HG03108 (cell line): Measurements from ENCODE around the gene RPS19BP1.
"Not testable (repeated sequence)": the region's sequence is repeated elsewhere in the genome, so short reads cannot be mapped to it uniquely, and the experiment has no call there.

Experiments used
- ATAC-seq: cut with Tn5 transposase; IDR thresholded peaks from one replicate; pipeline ENCODE4 v1.9.1; 2021; ENCODE audit warnings: moderate library complexity; ENCODE audit not compliant: unreplicated experiment

Gene RPS19BP1

DNA sequence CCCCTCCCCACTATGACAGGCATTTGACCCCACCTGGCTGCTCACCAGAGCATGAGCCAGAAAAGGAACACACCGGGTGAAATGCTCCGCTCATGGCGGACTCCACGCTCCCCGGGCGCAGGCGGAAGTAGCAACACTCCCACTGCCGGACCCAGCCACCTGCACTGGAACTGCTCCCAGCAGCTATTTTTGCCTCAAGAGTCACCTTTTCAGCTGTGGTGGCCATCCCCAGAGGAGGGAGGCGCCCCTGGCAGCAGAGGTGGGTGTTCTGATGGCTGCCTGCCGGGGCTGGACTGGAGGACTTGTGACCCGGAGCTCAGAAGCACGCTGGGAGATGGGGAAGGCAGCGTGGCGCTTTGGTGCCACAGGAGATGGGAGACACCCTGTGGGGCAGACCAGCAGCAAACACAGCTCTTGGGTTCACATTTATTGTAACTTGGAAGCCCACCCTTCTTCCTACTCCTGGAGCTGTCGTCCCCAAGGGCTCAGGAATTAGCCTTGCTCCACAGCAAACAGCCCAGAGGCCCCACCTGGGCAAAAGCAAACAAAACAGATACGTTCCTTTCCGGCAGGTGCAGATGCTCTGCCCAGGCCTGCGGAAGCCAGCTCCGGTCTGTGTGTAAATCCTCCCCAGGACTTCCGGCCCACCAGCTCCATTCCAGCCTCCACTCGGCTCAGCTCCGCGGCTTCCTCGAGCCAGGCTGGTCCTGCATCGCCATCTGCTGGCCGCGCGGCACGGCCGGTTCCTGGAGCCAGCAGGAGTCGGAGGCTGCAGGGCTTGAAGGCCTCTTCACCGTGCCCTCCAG is 3.7 kb downstream of the RPS19BP1 start:
- peak; percentile 22 for ATAC-seq

DNA sequence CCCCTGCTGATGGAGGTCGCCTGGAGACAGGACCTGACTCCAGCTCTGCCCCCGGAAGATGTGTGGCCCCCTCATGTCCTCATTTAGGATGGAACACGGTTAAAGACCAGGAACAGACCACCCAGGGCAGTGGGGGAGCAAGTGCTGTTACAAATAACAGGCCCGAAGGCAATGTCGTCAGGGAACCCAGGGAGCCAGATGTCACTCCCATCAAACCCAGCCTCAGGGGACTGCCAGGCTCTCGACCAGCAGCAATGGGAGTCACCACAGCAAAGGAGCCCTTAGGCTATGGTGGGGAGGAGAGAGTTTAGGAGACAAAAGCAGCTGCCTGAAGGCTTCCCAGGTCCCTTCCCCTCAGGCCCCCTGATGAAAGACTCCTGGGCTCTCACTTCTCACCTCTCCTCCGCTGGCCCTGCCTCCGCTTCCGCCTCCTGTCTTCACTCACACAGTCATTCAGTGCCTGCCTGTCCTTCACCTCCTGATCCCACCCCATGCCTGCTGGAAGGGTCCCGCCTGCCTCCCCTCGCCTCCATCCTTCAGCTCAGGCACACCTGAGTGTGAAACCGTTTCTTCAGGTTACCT is 4.4 kb downstream of the RPS19BP1 start:
- no peak for ATAC-seq

DNA sequence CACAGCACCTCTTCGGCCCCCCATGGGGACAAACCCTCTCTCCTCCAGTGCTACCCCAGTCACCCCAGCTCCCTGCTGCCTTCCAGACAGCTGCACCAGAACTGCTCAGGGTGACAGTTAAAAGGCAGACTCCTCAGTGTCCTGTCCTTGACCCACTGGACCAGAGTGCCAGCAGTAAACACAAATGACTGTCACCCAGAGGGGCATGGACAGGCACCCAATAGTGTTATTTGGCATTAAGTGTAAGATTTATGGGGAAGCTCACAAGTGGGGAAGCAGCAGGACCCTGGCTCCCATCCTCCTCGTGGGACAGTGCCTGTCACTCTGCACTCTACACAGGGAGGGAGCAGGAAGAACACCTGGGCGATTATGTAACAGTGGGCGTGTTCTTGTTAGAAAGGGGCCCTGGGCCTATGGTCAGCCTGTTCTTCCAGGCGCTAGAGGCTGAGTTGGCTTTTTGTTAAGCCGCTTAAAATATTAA is 5.0 kb downstream of the RPS19BP1 start:
- no peak for ATAC-seq

DNA sequence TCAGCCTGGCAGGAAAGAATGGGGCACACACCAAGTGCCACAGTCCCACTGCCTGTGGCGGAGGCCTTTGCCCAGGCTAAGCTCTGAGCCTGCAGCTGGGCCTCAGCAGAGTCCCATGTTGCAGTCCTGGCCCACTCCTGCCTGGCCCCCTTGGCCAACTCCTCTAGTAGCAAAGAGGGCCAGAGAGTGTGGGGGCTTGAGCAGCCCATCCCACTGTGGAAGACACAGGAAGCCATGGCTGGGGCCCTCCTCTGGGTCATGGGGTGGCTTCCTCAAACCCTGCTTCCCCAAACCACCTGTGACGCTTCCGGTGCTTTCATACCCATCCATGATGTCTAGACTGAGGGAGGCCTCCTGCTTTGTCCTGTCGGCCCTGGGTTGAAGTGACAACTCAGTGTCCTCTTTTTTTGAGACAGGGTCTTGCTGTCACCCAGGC is 5.8 kb downstream of the RPS19BP1 start:
- ATAC-seq: no peak

DNA sequence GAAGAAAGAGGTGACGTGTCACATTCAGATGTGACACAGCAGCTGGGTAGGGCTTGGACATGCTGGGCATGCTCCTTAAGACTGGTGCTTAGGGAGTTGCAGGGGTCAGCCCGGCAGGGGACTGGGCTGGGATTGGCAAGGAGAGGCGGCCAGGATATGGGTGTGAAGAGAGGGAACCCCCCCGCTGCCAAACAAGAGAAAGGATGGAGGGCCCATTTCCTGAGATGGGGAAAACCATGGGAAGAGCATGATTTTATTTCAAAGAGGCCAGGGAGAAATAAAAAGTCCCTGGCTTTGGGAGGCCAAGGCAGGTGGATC is 6.9 kb downstream of the RPS19BP1 start:
- ATAC-seq: no peak

DNA sequence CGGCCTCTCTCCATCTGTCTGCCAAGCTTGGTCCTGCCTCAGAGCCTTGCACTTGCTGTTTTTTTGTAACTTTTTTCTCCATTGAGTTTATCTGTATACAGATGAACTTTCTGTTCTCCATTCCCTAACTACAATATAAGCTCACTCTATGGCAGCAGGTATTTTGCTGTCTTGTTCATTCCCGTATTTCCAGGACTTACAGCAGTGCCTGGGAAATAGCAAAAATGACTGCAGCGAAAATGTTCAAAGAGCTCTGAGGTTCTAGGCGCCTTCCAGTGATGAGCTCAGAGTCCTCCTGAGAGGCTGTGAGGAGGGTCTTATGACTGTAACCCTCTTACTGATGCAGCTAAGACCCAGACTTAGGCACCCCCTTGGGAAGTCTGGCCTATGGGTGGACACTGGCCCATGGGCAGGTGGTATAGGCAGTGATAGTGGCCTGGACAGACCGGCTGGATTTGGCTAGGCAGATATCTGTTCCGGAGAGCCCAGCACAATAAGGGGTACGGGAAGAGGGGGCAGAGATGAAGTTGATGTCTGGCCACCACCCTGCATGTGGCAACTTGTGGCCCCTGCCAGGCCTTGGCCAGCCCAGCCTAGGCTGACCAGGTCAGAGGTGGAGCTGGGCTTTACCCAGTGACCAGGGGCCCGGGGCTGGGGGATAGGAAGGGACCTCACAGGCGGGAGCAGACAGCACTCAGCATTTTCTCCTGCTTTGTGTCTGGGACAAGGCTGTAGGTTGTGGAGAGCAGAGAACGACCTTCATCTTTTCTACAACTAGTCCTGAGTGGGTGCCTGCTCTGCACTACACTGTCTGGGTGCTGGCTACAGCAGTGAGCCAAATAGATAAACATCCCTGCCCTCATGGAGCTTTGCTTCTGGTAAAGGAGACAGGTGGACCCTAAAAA is 7.5 kb downstream of the RPS19BP1 start:
- ATAC-seq: no peak

DNA sequence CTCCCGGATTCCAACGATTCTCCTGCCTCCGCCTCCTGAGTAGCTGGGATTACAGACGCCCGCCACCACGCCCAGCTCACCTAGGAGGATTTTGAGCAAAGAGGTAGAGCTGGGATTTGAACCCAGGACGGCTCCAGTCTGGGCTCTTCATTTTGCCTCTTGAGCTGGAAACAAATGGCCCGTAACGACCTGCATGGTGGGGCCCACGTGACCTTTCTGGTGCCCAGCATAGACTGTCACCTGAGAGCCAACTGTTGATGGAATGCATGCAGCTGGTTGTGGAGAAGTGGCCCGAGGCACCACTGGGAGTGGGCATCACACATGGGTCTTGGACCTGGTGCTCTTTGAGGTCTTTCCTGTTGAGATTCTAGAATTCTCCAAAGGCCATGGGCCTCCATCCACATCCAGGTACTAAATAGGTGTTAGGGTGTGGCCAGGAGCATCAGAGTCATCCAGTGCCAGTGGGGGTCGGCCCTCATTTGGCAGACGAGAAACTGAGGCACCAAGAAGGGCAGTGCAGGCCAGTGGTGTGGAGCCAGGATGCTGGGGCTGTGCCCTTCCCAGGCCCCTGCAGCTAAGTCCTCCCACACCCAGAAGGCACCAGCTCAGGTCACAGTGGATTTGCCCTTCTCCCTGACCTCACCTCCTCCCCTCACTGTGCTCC is 8.3 kb downstream of the RPS19BP1 start:
- no peak for ATAC-seq

DNA sequence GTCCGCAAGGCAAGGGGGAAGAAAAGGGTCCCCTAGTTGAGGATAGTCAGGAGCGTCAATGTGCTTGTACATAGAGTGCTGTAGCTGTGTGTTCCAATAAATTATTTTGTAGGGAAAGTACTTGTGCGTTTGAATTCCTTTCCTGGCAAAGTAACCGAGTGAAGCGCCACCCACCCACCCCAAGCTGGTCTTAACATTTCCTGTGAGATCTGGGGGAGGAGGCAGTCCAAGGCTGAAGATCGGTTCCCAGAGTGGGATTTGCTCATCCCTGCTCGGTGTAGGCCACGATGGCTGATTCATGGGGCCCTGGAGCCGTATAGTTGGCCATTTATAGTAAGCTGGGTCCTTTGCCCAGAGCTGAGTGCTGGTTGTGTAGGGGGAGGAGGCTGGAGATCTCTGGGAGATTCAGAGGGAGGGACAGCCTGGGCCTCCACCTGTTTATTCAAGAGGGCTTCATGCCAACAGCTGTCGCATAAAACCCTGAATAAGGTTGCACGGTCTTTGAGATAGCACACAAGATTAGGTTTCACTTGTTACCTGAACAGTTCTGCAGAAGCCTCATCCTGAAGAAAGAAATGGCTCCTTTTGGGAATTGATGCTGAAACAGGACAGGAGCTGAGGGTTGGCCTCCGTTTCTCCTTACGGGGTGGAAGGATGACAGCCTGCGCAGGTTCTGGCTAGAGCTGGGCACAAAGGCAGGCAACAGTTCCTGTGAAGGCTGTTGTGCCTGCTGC is 9.8 kb downstream of the RPS19BP1 start:
- no peak for ATAC-seq

DNA sequence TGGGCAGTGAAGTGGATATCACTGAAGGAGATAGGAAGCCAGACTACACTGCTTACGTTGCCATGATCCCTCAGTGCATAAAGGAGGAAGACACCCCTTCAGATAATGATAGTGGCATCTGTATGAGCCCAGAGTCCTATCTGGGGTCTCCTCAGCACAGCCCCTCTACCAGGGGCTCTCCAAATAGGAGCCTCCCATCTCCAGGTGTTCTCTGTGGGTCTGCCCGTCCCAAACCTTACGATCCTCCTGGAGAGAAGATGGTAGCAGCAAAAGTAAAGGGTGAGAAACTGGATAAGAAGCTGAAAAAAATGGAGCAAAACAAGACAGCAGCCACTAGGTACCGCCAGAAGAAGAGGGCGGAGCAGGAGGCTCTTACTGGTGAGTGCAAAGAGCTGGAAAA is 10.5 kb downstream of the RPS19BP1 start:
- not testable (repeated sequence) for ATAC-seq

DNA sequence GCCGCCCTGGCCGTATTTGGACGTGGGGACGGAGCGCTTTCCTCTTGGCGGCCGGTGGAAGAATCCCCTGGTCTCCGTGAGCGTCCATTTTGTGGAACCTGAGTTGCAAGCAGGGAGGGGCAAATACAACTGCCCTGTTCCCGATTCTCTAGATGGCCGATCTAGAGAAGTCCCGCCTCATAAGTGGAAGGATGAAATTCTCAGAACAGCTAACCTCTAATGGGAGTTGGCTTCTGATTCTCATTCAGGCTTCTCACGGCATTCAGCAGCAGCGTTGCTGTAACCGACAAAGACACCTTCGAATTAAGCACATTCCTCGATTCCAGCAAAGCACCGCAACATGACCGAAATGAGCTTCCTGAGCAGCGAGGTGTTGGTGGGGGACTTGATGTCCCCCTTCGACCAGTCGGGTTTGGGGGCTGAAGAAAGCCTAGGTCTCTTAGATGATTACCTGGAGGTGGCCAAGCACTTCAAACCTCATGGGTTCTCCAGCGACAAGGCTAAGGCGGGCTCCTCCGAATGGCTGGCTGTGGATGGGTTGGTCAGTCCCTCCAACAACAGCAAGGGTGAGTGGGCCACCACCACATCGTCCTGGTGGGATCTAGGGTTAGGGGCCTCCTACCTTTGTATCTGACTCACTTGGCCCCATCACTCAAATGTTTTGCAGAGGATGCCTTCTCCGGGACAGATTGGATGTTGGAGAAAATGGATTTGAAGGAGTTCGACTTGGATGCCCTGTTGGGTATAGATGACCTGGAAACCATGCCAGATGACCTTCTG is 11.3 kb downstream of the RPS19BP1 start:
- ATAC-seq: not testable (repeated sequence)

DNA sequence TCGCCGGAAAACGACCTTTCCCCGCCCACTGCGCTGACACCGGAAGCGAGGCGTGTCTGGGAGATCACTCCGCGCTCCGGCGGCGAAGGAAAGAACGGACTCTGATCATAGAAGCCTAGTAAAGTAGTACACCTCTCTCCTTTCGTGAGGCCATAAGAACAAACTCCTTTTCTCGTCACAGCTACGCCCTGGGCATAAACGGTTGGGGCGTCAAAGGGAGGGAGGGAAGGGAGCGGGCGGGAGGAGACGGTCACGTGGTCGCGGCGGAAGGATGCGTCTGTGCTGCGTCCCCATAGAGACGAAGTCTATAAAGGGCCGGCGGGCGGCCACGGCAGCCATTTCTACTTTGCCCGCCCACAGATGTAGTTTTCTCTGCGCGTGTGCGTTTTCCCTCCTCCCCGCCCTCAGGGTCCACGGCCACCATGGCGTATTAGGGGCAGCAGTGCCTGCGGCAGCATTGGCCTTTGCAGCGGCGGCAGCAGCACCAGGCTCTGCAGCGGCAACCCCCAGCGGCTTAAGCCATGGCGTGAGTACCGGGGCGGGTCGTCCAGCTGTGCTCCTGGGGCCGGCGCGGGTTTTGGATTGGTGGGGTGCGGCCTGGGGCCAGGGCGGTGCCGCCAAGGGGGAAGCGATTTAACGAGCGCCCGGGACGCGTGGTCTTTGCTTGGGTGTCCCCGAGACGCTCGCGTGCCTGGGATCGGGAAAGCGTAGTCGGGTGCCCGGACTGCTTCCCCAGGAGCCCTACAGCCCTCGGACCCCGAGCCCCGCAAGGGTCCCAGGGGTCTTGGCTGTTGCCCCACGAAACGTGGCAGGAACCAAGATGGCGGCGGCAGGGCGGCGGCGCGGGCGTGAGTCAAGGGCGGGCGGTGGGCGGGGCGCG is 12.1 kb downstream of the RPS19BP1 start, which contains the start of gene ATF4:
Gene ATF4 (plus strand): TSS at position 337 of the 880 bp plus-strand sequence. CDS start 884 bp downstream, outside the sequence.
- ATAC-seq: peak; percentile 33

DNA sequence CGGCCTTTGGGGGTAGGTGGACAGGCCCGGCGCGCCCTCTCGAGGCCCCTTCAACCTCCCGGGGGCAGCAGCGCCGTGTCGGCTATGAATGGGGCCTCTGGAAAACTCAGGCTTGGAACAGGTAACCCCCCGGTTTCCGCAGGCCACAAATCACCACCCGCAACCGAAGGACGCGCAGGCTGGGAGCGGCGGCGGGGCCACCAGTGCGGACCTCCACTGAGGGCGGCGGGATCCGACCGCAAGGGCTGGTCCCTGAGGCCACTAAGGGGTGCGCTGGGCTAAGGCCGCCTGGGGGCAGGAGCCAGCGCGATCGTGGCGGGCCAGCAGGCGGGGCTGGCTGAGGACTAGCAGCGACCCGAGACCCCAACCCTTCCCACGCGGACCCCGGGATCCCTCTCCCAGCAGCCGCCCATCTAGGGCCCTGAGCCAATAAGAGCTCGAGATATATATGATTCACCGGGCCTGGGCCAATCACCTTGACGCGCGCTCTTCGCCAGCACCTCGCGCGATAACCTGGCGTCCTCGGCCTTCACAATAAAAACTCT is 12.8 kb downstream of the RPS19BP1 start:
- ATAC-seq: peak; percentile 70

DNA sequence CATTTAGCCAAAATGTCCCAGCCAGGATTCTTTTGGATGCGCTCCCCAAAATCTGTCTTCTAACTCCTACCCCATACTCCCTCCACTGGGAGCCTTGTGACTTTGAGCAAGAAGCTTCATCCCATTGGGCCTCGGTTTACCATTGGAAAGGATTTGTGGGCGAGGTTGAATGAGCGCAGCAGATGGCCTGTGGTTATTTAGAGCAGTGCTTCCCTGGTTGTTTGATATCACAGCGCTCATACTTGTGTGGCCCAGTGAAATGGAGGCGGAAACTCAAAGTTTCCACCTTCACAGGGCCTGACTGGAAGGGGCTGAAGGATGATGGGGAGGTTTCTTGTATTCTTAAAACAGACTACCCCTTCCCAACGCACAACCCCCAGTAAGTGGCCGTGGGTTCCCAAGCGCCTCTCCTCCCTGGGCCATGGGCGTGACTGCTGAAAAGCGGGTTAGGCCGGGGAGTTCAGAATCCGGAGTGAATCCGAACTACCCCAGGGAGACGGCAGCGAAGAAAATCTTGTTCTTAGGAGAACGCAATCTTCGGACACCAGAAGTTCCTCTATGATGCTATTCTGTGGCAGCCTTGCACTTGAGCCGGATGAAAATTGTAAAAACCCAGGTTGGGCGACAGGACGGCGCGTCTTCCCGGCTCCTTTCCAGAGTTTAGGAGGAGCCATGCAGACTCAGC is 13.4 kb downstream of the RPS19BP1 start:
- ATAC-seq: no peak

DNA sequence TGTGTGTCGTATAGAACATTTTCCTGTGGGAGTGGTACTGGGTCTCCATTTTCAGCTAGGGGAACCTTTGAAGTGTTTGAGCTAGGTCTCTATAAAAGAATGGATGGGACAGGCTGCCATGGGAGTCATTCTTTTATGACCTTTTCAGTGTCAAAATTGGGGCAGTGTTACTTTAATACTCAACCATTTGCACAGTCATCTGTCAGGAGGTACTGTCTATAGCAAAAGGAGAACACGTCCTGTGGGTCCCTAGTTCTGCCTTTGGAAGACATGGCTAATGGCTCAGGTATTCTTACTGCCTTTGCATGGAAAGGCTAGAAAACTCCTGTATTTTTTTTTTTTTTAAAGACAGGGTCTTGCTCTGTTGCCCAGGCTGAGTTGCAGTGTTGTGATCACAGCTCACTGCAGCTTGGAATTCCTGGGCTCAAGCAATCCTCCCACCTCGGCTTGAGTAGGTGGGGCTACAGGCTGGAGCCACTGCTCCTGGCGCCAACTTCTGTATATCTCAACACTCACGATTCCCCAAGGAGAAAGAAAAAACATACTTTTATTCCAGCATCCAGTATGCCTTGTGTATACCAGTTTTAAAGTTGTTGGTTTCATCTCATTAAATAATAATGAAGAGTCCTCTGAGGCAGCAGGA is 14.3 kb downstream of the RPS19BP1 start:
- ATAC-seq: no peak

DNA sequence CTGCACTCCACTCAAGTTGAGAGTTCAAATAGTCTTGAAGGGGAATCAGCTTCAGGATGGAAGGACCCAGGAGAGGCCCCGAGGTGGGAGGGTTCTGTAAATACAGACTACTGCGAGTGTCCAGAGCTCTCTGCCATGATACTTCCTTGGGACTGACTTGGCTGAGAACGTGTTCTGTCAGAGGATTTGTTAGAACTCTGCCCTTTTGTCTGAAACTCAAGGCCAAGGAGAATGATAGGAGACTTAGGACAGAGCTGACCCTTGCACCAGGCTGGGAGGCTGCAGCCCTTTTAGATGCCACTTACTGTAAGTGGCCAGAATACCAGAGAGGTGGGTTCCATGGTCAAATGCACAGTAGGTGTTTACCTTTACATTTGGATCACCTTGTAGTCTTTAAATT is 15.1 kb downstream of the RPS19BP1 start:
- ATAC-seq: no peak

DNA sequence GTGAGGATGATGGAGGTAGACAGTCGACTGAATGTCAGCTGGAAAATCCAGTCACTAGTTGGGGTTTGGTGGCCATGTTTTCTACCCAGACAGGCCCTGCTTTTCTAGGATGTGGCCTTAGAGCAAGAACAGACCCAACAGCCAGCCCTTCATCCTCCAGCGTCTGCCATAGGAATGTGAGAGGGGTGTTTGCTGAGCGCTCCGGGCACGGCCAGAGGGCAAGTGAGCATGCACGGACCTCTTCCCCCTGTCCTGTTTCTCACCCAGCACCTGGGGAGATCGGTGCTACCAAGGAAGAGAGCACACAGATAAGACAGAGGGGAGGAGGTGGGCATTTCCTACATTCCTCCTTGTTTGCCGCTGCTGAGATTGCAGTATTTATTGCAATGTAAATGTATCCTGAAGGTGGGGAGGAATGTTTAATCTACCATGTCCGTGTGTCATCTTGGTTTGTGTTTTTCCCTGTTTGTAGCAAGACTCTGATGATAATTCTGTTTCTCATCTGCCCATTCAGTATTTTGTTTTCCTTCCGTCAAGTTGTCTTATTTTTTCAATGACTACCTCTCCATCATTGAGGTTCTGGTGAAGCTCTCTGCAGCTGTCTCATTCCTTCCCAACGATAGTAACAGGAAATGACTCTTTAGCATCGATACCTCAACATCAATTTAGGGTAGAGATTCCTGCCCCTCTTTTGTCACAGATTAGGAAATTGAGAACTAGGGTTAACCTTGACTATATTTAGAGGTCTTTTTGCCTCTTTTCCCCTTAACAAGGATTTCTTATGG is 17.1 kb downstream of the RPS19BP1 start:
- ATAC-seq: no peak
